GM12892 (cell line): ENCODE data around the gene MMEL1.

Experiments used
- DNase-seq: peaks from one replicate; pipeline ENCODE4 v3.0.0; 2011; ENCODE audit not compliant: insufficient read length
- FAIRE-seq: peaks from 2 replicates; lab custom pipeline; 2011; peaks lifted over from hg19 to GRCh38; lab: Jason Lieb, UNC
- POLR2A ChIP-seq: IDR thresholded peaks from 2 replicates; pipeline ENCODE4 v1.6.1; 2011; ENCODE audit warnings: low read depth, low read length, control low read depth
- POLR2AphosphoS5 ChIP-seq: IDR thresholded peaks from 2 replicates; pipeline ENCODE4 v1.6.1; 2011; ENCODE audit warnings: low read depth, low read length, control low read depth
- TAF1 ChIP-seq: IDR thresholded peaks from 2 replicates; pipeline ENCODE4 v1.6.1; 2011; ENCODE audit warnings: low read depth, mild to moderate bottlenecking, control low read depth, low read length, borderline replicate concordance

The MMEL1 gene

DNA sequence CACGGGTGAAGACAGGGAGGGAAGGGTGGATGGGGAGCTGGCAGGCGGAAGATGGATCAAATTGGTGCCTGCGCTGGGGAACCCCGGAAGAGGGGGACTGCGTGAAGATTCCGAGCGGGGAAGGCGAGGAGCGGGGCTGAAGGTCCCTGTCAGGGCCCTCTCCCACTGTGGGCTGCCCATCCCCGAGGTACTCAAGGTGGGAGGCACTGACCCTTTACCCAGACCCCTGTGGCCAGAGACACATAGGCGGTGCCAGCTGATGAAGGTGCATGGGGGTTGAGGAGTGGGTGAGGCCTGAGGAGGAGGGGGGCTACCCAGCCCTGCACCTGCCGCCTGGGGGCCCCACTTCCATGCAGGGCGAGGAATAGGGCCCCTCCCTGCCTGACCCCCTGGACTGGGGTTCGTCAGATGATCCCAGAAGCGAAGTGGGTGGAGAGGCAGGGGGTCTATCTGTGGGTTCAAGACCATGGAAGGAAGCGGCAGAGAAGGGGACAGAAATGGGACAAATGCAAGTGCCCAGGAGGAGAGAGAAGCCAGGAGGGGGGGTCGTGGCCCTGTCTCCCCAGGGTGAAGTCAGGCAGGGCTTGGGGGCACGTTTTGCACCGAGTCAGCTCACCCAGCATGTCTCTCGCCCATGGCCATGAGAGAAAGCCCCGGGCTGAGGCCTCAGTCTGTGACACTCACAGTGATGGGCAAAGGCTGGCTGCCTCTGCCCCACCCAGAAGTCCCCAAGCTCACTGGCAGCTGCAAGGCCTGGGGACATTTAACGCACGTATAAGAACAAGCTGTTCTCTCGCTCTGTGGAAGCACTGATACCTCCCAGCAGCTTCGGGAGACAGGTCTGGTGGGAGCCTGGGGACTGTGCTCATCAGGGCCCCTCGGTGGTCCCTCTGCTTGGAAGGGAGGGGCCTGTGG lies 7.0 kb upstream of the MMEL1 start:
- DNase-seq (no peak), FAIRE-seq (no peak)
- TF ChIP-seq POLR2AphosphoS5 (no peak), TAF1 (no peak), POLR2A (no peak)

GRCh38 chr1:2639203-2639602 lies 6.4 kb upstream of the MMEL1 start:
- DNase-seq = no peak
- FAIRE-seq = no peak
- TF ChIP-seq POLR2A = no peak
- TF ChIP-seq TAF1 = no peak
- TF ChIP-seq POLR2AphosphoS5 = no peak

DNA sequence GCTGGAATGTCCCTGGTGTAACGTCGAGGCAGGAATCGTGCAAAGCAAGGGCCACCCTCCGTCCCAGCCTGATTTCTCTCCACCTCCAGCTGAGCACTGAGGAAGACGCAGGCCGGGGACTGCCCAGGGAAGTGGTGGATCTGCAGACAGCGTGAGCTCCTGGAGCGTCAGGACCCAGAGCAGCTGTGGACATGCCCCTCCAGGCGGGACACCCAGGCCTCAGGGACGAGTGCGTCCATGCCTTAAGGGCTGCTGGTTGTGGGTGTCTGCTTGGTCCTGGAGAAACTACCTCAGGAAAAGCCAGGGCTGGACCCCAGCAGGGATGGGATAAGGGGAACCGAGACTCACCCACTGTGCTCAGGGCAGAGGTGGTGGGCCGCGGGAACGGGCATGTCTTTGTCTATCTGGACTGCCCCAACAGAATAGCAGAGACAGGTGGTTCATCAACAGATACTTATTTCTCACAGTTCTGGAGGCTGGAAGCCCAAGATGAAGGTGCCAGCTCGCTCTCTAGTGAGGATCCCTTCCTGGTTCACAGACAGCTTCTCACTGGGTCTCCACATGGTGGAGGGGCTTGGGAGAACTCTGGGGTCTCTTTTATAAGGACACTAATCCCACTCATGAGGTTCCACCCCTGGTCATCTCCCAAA lies 5.8 kb upstream of the MMEL1 start:
- FAIRE-seq (no peak), DNase-seq (no peak)
- TF ChIP-seq TAF1 (no peak), POLR2AphosphoS5 (no peak), POLR2A (no peak)

DNA sequence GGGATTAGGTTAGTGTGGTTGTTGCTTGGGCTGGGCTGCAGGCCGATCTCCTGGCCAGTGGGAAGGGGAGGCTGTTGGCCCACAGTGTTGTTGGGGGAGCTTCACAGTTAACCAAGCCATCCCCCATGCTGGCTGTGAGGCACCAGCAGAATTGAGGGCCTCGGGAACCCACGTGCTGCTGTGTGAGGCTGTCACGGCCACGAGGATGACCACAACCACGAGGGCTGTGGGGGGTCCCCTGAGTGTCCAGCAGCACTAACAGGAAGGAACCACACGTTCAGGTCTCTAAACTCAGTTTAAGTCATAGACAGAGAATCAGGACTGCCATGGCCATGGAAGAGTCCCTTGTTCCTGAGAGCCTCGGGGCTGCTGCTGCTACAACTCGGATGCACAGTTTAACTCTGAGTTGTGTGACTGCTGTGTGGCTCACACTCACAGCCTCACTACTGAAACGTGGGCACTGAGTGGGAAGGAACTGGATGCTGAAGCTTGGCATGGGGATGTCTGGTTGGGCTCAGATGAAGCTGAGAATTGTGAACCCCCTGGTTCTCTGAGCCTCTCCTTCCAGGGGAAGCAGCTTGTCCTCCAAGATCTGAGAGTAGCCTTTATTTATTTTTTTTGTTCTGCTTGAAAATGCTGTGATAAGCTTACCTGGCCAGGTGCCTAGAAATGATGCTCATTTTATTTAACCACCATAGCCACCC lies 4.8 kb upstream of the MMEL1 start:
- TF ChIP-seq POLR2AphosphoS5 (no peak), TAF1 (no peak), POLR2A (no peak)
- no peak for FAIRE-seq
- DNase-seq = no peak

DNA sequence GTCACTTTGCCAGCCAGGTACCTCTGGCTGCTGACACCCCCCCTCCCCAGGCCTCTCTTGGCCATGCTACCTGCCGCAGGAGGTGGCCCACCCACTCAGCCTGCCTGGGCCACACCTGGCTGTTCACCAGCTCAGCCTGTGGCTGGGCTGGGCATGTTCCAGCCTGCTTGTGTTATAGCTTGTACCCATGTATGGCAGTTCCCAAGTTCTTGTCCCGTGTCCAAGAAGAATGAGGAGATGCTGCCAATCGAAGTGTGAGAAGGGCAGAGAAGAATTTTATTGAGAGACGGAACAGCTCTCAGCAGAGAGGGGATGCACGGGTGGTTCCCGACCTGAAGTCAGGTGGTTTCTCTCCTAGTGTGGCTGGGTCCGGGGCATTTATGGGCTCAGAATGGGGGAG lies 3.9 kb upstream of the MMEL1 start:
- TF ChIP-seq POLR2AphosphoS5 = no peak
- no peak for TF ChIP-seq POLR2A
- no peak for TF ChIP-seq TAF1
- DNase-seq = no peak
- no peak for FAIRE-seq

DNA sequence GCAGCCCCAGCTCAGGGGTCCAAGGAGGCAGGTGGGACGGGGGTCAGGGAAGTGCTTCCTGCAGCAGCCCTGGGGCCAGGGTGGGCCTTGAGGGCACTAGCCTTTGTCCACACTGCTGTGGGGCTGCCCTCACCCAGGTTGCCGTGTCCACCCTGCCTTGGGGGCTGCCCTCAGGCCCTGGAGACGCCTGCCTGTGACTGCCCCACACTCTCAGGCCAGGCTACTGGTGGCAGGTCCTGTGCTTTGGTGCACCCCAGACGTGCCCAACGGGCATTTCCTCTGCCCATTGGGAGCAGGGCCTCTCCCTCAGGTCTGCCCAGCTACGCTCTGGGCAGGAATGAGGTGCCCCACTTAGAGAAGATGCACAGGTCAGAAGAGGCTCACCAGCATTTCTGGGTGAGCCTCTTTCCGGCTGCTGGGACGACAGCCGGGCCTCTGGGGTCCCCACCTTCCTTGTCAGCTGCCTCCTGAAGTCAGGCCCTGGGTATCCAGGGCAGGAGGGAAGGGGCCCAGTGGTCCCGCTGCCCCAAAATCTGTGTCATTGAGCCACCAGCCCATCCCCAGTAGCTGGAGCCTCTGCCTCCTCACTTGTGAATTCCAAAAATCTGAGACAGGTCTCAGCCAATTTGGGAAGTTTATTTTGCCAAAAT lies 2.7 kb upstream of the MMEL1 start:
- FAIRE-seq (no peak), DNase-seq (no peak)
- TF ChIP-seq POLR2AphosphoS5 = no peak
- TF ChIP-seq POLR2A = no peak
- no peak for TF ChIP-seq TAF1

DNA sequence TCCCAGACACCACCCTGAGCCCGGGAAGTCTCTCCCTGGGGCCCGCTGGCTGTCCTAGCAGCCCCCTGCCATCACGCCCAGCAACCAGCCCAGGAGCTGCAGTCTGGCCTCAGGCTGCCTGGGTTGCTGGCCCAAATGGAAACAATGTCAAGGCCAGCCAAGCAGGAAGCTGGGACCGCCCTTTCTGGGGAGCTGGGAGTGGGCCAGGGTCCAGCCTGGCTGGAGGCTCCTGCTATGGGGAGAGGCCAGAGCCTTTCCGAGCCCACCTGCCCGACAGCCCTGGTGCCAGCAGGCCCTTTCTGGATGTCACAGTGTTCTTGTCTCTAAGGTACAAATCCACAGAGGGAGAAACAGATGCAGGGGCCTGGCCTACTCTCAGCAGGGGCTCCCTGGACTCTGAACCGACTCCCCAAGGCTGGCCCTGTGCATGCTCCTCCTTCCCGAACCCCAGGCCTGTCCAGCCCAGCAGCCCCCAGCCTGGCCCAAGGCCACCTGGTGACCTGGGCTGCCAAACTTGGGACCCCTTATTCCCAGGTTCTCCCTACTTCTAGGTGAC lies 1.2 kb upstream of the MMEL1 start:
- DNase-seq (no peak), FAIRE-seq (no peak)
- TF ChIP-seq POLR2A (no peak), TAF1 (no peak), POLR2AphosphoS5 (no peak)

- TF ChIP-seq POLR2A = no peak
- no peak for TF ChIP-seq TAF1
- no peak for TF ChIP-seq POLR2AphosphoS5
- FAIRE-seq (no peak), DNase-seq (no peak)
These were observed 635 bp upstream of the MMEL1 start for GRCh38 chr1:2633366-2633935.

DNA sequence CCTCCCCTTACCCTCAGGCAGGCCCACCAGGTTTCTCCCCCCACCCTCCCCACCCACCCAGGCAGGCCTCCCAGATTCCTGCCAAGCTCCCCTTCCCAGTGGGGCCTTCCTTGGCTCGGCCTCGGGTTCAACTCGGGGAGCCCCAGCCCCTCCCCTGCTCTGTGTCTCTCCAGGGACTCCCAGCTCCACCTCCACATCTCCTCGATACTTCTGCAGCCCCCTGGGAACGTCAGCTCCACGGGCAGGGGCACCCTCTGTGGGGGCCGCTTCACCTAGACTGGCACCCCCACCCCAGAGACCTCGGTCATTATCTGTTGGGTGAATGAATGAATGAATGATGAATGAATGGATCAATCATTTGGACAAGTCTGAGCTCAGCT lies 775 bp downstream of the MMEL1 start:
- FAIRE-seq = no peak
- TF ChIP-seq POLR2AphosphoS5 (no peak), POLR2A (no peak), TAF1 (no peak)

More for the DNA sequence above, 775 bp downstream of the MMEL1 start:
- no peak for DNase-seq
